VCaP (cell line): Measurements from ENCODE around the gene FAM163A.

Source experiments
- H3K27ac ChIP-seq: fragments of 450-650 bp; 2 replicates; pipeline ENCODE4 v1.5.1; 2017
- CTCF ChIP-seq: fragments of 450-650 bp; conservative IDR thresholded peaks from 2 replicates; pipeline ENCODE4 v1.5.1; 2017; ENCODE audit warnings: mild to moderate bottlenecking, moderate library complexity

FAM163A gene

DNA sequence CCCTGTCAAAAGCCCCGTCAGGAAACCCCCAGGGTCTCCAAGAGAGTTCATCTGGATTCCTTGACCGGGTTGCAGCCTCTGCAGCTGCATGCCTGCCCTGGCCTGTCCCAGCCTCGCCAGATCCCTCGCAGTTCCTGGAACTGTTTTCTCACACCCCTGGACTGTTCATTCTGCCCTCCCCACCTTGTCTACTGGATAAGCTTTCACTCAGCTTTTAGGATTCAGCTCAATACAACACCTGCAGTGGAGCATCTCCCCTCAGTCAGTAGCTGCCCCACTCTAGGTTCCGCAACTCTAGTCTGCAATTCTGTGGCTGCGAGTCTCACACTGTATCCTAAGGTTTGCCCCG lies 67.2 kb downstream of the FAM163A start:
- TF ChIP-seq CTCF = no peak
- no peak overlapping the region for H3K27ac ChIP-seq

DNA sequence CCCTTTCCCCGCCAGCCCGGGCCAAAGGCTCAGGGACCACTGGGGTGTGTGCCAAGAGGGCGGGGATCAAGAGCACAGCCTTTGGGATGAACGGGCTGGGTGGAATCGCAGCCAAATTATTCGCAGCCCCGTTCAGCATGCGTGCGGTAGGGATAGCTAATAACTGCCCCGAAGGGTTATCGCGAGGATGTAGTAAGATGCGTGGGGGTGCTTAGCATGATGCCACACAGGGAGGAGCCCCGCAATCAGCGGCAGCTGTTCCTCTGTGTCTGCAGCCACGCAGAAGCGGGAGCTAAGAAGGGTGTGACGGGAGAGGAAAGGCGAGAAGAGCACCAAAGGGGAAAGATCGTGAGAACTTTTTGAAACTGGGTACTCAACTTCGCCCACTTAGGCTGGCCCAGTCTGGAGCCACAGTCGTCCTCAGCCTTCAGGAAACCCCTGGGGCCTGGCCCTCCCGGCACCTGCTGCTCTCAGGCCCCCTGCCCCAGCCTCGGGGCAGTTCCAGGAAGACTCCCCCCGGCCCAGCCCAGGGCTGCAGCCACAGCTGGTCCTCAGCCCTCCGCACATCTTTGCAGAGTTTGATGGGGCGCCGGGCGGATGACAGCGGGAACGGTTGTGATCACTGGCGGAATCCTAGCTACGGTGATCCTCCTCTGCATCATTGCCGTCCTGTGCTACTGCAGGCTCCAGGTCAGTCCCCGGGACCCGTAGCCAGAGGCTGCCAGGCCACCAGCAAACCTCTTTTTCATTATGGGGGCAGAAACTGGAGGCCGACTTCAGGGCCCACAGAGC lies 69.6 kb downstream of the FAM163A start:
- H3K27ac ChIP-seq = no peak overlapping the region
- TF ChIP-seq CTCF = no peak

DNA sequence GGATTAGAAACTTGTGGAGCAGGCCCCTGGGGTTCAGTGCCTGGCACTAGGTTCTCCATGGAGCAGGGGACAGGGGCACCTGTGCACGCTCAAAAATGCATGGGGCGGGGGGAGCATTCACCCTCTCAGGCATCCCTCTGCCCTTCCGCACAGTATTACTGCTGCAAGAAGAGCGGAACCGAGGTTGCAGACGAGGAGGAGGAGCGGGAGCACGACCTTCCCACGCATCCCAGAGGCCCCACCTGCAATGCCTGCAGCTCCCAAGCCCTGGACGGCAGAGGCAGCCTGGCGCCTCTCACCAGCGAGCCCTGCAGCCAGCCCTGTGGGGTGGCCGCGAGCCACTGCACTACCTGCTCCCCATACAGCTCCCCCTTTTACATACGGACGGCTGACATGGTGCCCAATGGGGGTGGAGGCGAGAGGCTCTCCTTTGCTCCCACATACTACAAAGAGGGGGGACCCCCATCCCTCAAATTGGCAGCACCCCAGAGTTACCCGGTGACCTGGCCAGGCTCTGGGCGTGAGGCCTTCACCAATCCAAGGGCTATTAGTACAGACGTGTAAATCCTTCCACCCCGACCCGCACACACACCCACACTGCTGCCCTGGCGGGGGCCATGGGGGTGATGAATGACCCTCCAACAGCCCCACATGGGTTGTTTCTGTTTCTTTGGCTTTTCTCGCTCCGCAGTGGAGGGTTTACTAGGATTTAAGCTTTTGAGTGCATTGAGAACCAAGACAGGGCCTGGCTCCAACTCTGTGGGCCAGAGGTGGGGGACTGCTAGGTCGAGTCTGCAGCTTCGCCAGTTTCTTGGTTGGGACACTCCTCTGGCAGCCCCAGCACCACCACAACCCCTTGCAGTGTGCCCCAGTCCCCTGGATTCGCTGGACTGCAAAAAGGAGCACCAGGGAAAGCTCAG lies 70.8 kb downstream of the FAM163A start:
- no peak for TF ChIP-seq CTCF
- peak overlapping the region; percentile 90 for H3K27ac ChIP-seq

DNA sequence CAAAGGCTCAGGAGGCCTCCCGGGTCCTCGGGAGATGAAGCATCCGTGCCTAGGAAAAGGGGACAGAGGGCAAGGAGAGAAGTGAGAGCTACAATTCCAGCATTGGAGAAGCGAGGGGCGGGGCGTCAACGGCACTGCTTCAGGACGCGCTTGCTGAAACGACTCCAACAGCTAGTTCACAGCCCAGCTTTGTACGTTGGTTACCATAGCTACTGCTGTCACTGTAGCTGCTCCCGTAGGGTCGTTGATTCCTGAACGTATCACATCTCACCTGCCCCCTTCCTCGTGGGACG lies 71.4 kb downstream of the FAM163A start:
- TF ChIP-seq CTCF = no peak
- peak overlapping the region; percentile 90 for H3K27ac ChIP-seq

GRCh38 chr1:179815641-179816040 lies 72.5 kb downstream of the FAM163A start:
- TF ChIP-seq CTCF = no peak
- H3K27ac ChIP-seq = peak overlapping the region; percentile 90

GRCh38 chr1:179816196-179816960 lies 73.3 kb downstream of the FAM163A start:
- no peak; the same call in 1 of the 2 replicates for TF ChIP-seq CTCF
- peak overlapping the region; percentile 90 for H3K27ac ChIP-seq

- H3K27ac ChIP-seq = peak overlapping the region; percentile 90
- TF ChIP-seq CTCF = no peak
These were observed 74.0 kb downstream of the FAM163A start for GRCh38 chr1:179817056-179817455.
